SU-DHL-6 (cell line): Measurements from ENCODE around the gene CCNE1.

Experiments
- H2AFZ ChIP-seq: fragments of 200-600 bp; sonication (generic); 2 replicates; pipeline ENCODE4 v1.6.1; 2014; ENCODE audit warnings: low read depth, mild to moderate bottlenecking, moderate library complexity, mixed read lengths, antibody characterized with exemption, low read length; ENCODE audit not compliant: severe bottlenecking
- H3F3A ChIP-seq: fragments of 200-600 bp; shearing (Covaris generic); 2 replicates; pipeline ENCODE4 v1.6.0; 2016; ENCODE audit warnings: antibody characterized with exemption, mild to moderate bottlenecking; ENCODE audit not compliant: insufficient read depth
- H3K27ac ChIP-seq: fragments of 200-600 bp; sonication (generic); 2 replicates; pipeline ENCODE4 v1.5.1; 2016; ENCODE audit warnings: low read depth, mild to moderate bottlenecking, low read length, moderate library complexity, mixed read lengths
- H3K27me3 ChIP-seq: fragments of 200-600 bp; sonication (generic), shearing (Covaris generic); 2 replicates; pipeline ENCODE4 v1.6.0; 2014; ENCODE audit warnings: mild to moderate bottlenecking, low read length
- H3K36me3 ChIP-seq: fragments of 200-600 bp; sonication (generic); 2 replicates; pipeline ENCODE4 v1.6.1; 2014; ENCODE audit warnings: mild to moderate bottlenecking, low read length, mixed read lengths
- H3K4me2 ChIP-seq: fragments of 300-600, 200-600 bp; shearing (Covaris generic), sonication (generic); 2 replicates; pipeline ENCODE4 v1.6.0; 2014; ENCODE audit warnings: low read length, low read depth, mild to moderate bottlenecking; ENCODE audit not compliant: poor library complexity, severe bottlenecking
- H3K4me3 ChIP-seq: fragments of 200-600 bp; sonication (generic); 2 replicates; pipeline ENCODE4 v1.5.1; 2014; ENCODE audit warnings: antibody characterized with exemption, low read length, mild to moderate bottlenecking, mixed read lengths; ENCODE audit not compliant: insufficient read depth, poor library complexity, severe bottlenecking
- H3K79me2 ChIP-seq: fragments of 200-600 bp; sonication (generic); 2 replicates; pipeline ENCODE4 v1.6.1; 2014; ENCODE audit warnings: mild to moderate bottlenecking, low read length, moderate library complexity; ENCODE audit not compliant: insufficient read depth
- H3K9ac ChIP-seq: fragments of 200-600 bp; sonication (generic); 2 replicates; pipeline ENCODE4 v1.7.0; 2014; ENCODE audit warnings: mild to moderate bottlenecking, low read length
- H3K9me2 ChIP-seq: fragments of 200-600 bp; sonication (generic); replicated peaks from 2 replicates; pipeline ENCODE4 v1.6.1; 2014; ENCODE audit warnings: low read length; ENCODE audit not compliant: insufficient read depth
- H3K9me3 ChIP-seq: fragments of 200-600 bp; sonication (generic); 2 replicates; pipeline ENCODE4 v1.6.1; 2014; ENCODE audit warnings: low read length, mixed read lengths; ENCODE audit not compliant: insufficient read depth
- H4K20me1 ChIP-seq: fragments of 200-600 bp; sonication (generic); 2 replicates; pipeline ENCODE4 v1.6.1; 2014; ENCODE audit warnings: low read depth, mild to moderate bottlenecking, antibody characterized with exemption, low read length, moderate library complexity, mixed read lengths
- CTCF ChIP-seq: fragments of 200-600 bp; sonication (generic); IDR thresholded peaks from one replicate; pipeline ENCODE4 v1.5.1; 2017; ENCODE audit warnings: antibody characterized with exemption, mild to moderate bottlenecking, low read length, moderate library complexity; ENCODE audit not compliant: insufficient read depth, poor library complexity, severe bottlenecking
- EZH2phosphoT487 ChIP-seq: fragments of 200-600 bp; sonication (generic), shearing (Covaris generic); conservative IDR thresholded peaks from 2 replicates; pipeline ENCODE4 v1.6.1; 2018; ENCODE audit warnings: mild to moderate bottlenecking, antibody characterized with exemption, low read length, moderate library complexity, mixed read lengths

Gene CCNE1

GRCh38 chr19:29770648-29771047 is 41.1 kb upstream of the CCNE1 start:
- Histone ChIP-seq H3K79me2 (no peaks in the 10 kb centered on the region), H3K9me2 (no peaks in the 10 kb centered on the region), H4K20me1 (no peaks in the 10 kb centered on the region), H3K27ac (no peak overlapping the region), H3K9me3 (no peaks in the 10 kb centered on the region), H3K4me2 (no peak overlapping the region), H3F3A (no peaks in the 10 kb centered on the region), H3K27me3 (no peaks in the 10 kb centered on the region), H3K4me3 (no peak overlapping the region), H2AFZ (no peak overlapping the region), H3K36me3 (no peaks in the 10 kb centered on the region), H3K9ac (no peak overlapping the region)
- TF ChIP-seq CTCF, result no peak
- TF ChIP-seq EZH2phosphoT487, result no peak

- H3K9me2 ChIP-seq, result no peaks in the 10 kb centered on the region
- TF ChIP-seq CTCF (no peak), EZH2phosphoT487 (no peak)
- no peak overlapping the region for H3K4me2 ChIP-seq
- no peak overlapping the region for H3K27ac ChIP-seq
- H3K79me2 ChIP-seq, result no peaks in the 10 kb centered on the region
- no peak overlapping the region for H2AFZ ChIP-seq
- no peaks in the 10 kb centered on the region for H3K9me3 ChIP-seq
- H3K4me3 ChIP-seq, result no peak overlapping the region
- H3K27me3 ChIP-seq, result no peaks in the 10 kb centered on the region
- no peak overlapping the region for H3K9ac ChIP-seq
- no peaks in the 10 kb centered on the region for H3K36me3 ChIP-seq
- no peaks in the 10 kb centered on the region for H4K20me1 ChIP-seq
- no peaks in the 10 kb centered on the region for H3F3A ChIP-seq
Observed at GRCh38 chr19:29771708-29772414, 39.9 kb upstream of the CCNE1 start.

- H3K9ac ChIP-seq, result no peak overlapping the region
- no peaks in the 10 kb centered on the region for H3K9me3 ChIP-seq
- H3K4me2 ChIP-seq, result no peak overlapping the region
- no peaks in the 10 kb centered on the region for H3K79me2 ChIP-seq
- H3K4me3 ChIP-seq, result no peak overlapping the region
- H3K36me3 ChIP-seq, result no peaks in the 10 kb centered on the region
- H4K20me1 ChIP-seq, result no peaks in the 10 kb centered on the region
- no peak overlapping the region for H3K27ac ChIP-seq
- TF ChIP-seq EZH2phosphoT487 (no peak), CTCF (no peak)
- H3K27me3 ChIP-seq, result no peaks in the 10 kb centered on the region
- no peak overlapping the region for H2AFZ ChIP-seq
- no peaks in the 10 kb centered on the region for H3F3A ChIP-seq
- no peaks in the 10 kb centered on the region for H3K9me2 ChIP-seq
Observed at GRCh38 chr19:29772696-29773095, 39.1 kb upstream of the CCNE1 start.
